ENCODE measurements around the gene KLHL42. TPM values are rescaled to one million over a fixed set of nuclear protein-coding genes. Genes with fewer than 3 reads are reported as not detected.

Gene KLHL42
- total and polyA plus RNA-seq, 9 of the 15 experiments (the other 6 are each of a cell fraction or from before 2014, with no cell fraction given) = 1.5 to 11.8 (median 9.6) TPM

DNA sequence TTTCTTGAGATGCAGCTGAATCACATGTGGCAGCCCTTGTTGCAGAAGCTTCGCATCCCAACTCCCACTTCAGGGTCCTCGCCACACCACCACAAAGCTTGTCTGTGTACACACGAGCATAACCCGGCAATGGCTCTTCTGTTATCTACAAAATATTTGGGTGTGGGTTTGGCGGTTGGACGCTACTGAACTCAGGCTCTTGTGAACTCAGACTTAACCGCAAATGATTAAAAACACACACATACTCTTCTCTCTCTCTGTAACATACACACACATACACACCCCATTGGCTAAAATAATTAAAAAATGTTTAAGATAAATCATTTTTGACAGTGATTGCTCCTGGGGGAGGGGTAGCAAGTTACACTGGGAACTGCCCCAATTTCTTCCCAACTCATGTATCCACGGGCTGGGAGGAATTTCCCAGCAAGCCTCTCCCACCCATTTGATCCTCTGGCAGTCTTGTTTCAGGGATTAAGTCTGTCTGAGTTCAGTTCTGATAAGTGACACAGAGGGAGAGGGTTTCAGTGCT, 63.7 kb downstream of the KLHL42 start:
- no peak overlapping the region for H3K4me3 ChIP-seq
- TF ChIP-seq HES1 (IDR thresholded peaks at IDR 0.05; ENCODE audit: low read depth) (peak; percentile 95), ZBTB1 (CRISPR knock-in tag; IDR thresholded peaks at IDR 0.05; ENCODE audit: borderline replicate concordance, low read depth) (peak; percentile 87; the same call in 1 of the 2 replicates), TAF9B (IDR thresholded peaks at IDR 0.05; ENCODE audit: partially characterized antibody) (peak; percentile 23), CBFA2T3 (IDR thresholded peaks at IDR 0.05) (peak; percentile 72), ZBTB17 (CRISPR knock-in tag; IDR thresholded peaks at IDR 0.05) (no peak), HLTF (IDR thresholded peaks at IDR 0.05) (0 out of 2 replicates have a peak, but pooled peaks have one; percentile 11), PTTG1 (tag; IDR thresholded peaks at IDR 0.05; ENCODE audit: low read depth) (no peak), ARID1B (IDR thresholded peaks at IDR 0.05) (peak; percentile 76), MTA2 (IDR thresholded peaks at IDR 0.05; ENCODE audit: low read depth) (peak; percentile 18; the same call in 1 of the 2 replicates), CREB3L1 (IDR thresholded peaks at IDR 0.05; ENCODE audit: borderline replicate concordance, low read depth) (no peak), U2AF2 (optimal IDR thresholded peaks at IDR 0.05; ENCODE audit: low read depth, low read length) (no peak), IRF2 (CRISPR knock-in tag; IDR thresholded peaks at IDR 0.05) (no peak), MTA3 (IDR thresholded peaks at IDR 0.05; ENCODE audit: borderline replicate concordance) (no peak), DPF2 (IDR thresholded peaks at IDR 0.05) (peak; percentile 76), POLR2G (IDR thresholded peaks at IDR 0.05; ENCODE audit: low read depth, low read length) (no peak), FOXK2 (conservative IDR thresholded peaks at IDR 0.05 in 1 of 2, IDR thresholded peaks at IDR 0.05 in 1 of 2; ENCODE audit: low read depth in 2 of 2) (0 out of 4 replicates have a peak, but pooled peaks of 1 of the 2 experiments have one; percentile 53)
- TF ChIP-seq, protein P1, sequence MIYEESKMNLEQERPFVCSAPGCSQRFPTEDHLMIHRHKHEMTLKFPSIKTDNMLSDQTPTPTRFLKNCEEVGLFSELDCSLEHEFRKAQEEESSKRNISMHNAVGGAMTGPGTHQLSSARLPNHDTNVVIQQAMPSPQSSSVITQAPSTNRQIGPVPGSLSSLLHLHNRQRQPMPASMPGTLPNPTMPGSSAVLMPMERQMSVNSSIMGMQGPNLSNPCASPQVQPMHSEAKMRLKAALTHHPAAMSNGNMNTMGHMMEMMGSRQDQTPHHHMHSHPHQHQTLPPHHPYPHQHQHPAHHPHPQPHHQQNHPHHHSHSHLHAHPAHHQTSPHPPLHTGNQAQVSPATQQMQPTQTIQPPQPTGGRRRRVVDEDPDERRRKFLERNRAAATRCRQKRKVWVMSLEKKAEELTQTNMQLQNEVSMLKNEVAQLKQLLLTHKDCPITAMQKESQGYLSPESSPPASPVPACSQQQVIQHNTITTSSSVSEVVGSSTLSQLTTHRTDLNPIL (CRISPR knock-in tag; IDR thresholded peaks at IDR 0.05) = no peak
- TF ChIP-seq, protein P2, sequence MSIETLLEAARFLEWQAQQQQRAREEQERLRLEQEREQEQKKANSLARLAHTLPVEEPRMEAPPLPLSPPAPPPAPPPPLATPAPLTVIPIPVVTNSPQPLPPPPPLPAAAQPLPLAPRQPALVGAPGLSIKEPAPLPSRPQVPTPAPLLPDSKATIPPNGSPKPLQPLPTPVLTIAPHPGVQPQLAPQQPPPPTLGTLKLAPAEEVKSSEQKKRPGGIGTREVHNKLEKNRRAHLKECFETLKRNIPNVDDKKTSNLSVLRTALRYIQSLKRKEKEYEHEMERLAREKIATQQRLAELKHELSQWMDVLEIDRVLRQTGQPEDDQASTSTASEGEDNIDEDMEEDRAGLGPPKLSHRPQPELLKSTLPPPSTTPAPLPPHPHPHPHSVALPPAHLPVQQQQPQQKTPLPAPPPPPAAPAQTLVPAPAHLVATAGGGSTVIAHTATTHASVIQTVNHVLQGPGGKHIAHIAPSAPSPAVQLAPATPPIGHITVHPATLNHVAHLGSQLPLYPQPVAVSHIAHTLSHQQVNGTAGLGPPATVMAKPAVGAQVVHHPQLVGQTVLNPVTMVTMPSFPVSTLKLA (conservative IDR thresholded peaks at IDR 0.05) = peak in 1 of 2 experiments; percentile 51; a peak in 2 of 4 replicates

More for the DNA sequence above, 63.7 kb downstream of the KLHL42 start:
- H2AFZ ChIP-seq (ENCODE audit: low read depth, low read length) = peak overlapping the region; percentile 27
- ChIA-PET POLR2A (interaction anchor here (0.6 to 1.7 kb wide), 3 partner anchors 10 to 23 kb away, joined by 3 to 5 read pairs (median 4); no protein-coding TSS in a partner anchor), CTCF (ENCODE audit: low intra/inter-chr PET ratio) (no interaction called here)
- H3K4me2 ChIP-seq (ENCODE audit: insufficient read depth, low read length) = peak overlapping the region; percentile 59
- intact Hi-C loops (cut with micrococcal nuclease) = loop anchor here (10.0 kb wide), 1 partner anchor 101 kb away; no protein-coding TSS in a partner anchor
- no peaks in the 10 kb centered on the region for H3K36me3 ChIP-seq (ENCODE audit: control insufficient read depth, insufficient read depth, low read length)
- H3K9me1 ChIP-seq (ENCODE audit: control insufficient read depth, insufficient read depth, low read length) = no peaks in the 10 kb centered on the region
- ATAC-seq (peak; percentile 82), FAIRE-seq (peak; percentile 67), DNase-seq (ENCODE audit: extremely low read depth in 1 of 4, low spot score in 3 of 4) (peak; percentile 23 to 75 (median 34))
- 0% methylated on average over 8 of the region's 8 CpGs for WGBS (ENCODE audit: insufficient coverage, low coverage, missing lambda C conversion rate)
- H3K9me3 ChIP-seq (replicated peaks; ENCODE audit: control insufficient read depth, insufficient read depth, low read depth, low read length) = no peaks in the 10 kb centered on the region
- H3K27me3 ChIP-seq (ENCODE audit: control insufficient read depth in 2 of 2, insufficient read depth in 2 of 2, low read length in 2 of 2) = no peaks in the 10 kb centered on the region
- peaks cover 17 to 23% of the 10 kb centered on the region in 2 experiments; a peak in 4 of 5 replicates for H3K4me1 ChIP-seq (replicated peaks in 1 of 2; ENCODE audit: control insufficient read depth in 2 of 2, insufficient read depth in 2 of 2, low read length in 2 of 2)
- no TSS peak for BruUV-seq (replicated peaks)
- peak overlapping the region; percentile 51; the same call in 1 of the 3 replicates for H3K27ac ChIP-seq (ENCODE audit: extremely low read depth, low read depth, low read length)
- in situ Hi-C loops (cut with MboI) = no loop called here
- H4K20me1 ChIP-seq (replicated peaks; ENCODE audit: control insufficient read depth, insufficient read depth, low read length) = no peaks in the 10 kb centered on the region
- peak overlapping the region in 1 of 2 experiments; percentile 20; a peak in 2 of 4 replicates for H3K9ac ChIP-seq (ENCODE audit: insufficient read depth in 1 of 2, low read depth in 2 of 2, low read length in 2 of 2)
- H3K79me2 ChIP-seq (ENCODE audit: control insufficient read depth, insufficient read depth, low read length) = no peaks in the 10 kb centered on the region

Measured in K562 (cell line).